GM19463 (cell line): ENCODE results near the gene CYP19A1.

Source experiments
- ATAC-seq: cut with Tn5 transposase; IDR thresholded peaks from one replicate; pipeline ENCODE4 v1.9.1; 2021; ENCODE audit warnings: mild to moderate bottlenecking, moderate library complexity; ENCODE audit not compliant: unreplicated experiment

Gene CYP19A1

DNA sequence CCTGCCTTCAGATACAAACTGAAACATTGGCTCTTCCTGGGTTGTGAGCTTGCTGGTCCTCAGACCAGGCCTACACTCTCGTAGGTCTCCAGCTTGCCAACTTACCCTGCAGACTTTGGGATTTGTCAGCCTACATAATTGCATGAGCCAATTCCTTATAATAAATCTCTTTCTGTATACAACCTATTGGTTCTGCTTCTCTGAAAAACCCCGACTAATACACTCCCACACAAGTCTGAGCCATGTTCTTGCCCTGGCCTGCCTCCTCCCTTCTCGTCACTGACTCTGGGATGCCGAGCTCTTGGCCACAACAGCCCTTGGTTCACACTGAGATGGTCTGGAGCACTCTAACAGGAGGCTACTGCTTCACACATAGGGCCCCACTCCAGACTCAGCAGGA is 9.5 kb downstream of the CYP19A1 start:
- ATAC-seq = no peak

DNA sequence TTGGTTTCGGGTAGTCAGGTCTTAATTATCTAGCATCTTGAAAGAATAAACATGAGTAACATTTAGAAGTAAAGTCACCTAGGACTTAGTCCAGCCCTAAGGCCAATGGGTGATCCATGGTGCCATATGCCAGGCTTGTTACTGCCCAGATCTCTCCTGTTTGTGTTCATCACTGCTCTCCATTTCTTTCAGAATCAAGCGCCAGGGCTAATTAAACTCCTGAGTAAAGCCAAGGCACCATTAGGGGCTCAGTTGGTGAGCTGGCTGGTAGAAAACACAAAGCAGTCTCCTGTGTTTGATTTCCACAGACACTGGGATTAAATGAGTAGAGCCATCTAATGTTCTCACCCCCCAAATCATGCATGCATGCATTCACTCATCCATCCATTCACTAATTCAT is 11.3 kb downstream of the CYP19A1 start:
- no peak for ATAC-seq

DNA sequence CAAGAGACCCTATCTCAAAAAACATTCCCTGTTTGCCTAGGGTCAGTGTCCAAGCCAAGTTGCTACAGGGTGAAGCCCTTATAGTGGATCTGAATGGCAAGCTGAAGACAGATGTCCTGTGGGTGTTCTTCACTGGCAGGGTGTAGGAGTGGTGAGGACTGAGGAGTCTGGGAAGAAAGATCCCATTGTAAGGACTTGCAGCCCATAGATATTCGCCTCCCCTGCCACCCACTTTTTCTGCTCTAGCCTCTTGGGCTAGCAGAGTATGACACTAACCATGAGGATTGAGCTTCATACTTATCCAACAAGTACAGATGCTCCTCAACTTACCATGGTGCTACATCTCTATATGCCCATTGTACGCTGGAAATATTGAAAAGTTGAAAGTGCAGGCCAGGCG is 13.2 kb downstream of the CYP19A1 start:
- no peak for ATAC-seq

DNA sequence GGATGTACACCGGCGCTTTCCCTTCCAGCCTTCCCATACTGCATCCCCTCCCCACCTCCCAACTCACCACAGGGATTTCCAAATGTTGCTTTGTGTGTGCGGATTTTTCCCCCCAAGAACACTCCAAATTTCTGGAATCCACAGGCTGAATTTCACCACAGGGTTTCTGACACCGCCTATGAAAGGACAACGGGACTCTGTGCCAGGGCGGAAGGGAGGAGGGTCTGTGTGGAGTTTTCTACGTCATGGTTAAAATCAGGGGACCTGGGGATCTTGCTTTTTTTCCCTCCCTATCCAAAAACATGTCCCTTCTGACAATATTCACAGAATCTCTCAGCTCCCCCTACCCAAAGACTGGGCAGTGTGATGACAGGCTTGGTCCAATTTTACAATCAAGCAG is 14.6 kb downstream of the CYP19A1 start:
- no peak for ATAC-seq

DNA sequence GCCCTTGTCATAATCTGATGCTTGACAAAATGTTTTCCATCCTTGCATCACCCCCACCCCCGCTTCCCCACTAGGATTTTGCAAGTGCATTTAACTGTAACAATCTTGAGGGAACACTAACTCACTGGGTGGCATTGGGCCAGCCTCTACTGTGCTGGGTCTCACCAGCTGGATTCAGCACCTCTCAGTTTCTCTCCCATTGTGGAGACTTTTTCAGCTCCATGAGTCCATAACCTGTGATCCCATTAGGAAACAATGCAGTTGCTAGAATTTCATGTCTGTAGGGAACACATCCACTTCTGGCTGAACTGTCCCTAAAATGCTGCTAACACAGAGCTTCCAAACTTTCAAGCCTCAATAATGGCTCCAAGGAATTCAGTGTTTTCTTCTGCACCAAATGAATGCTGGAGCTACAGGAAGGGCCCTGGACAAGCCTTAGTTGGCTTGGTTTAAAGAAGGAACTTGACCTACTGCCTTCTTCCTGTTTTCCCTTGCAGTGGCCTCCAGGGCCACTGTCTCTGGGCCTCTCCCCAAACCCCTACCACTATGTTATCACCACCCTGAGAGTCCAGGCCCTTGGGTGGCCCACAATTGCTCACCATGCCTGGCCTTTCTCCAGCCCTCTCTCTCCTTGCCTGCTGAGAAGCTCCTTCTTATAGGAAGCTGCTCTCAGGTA is 15.6 kb downstream of the CYP19A1 start:
- ATAC-seq = no peak

DNA sequence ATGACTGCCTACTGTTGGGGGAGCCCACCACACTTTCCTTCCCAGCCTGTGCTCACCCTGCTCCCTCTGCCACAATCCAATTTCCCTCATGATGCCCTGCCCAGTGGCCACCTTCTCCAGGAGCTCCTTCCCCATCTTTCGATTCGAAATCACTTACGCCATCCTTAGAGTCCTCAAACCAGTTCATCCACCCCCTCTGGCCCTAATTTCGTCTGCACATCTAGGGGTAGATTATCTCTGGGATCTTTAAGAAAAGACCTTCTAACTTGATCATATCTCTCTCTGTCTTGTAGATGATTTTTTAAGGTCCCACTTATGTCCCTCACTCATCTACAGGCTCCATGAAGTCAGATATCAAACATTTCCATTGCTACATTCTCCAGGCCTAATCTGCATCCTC is 17.1 kb downstream of the CYP19A1 start:
- ATAC-seq = no peak

DNA sequence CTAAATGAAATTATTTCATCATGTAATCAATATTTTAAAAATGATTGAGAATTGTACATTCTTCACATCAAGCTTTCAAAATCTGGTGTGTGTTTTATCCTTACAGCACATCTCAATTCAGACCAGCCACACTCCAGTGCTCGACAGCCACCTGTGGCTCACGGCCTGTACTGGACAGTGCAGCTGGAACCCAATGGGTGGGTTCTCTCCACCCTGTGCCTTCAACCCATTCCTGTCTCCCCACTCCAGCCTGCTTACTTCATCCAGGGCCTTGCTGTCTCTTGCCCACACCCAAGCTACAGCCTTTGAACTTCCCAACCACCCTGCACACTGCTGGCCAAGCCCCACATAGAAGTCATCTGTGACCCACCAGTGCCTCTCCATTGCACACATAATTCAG is 17.6 kb downstream of the CYP19A1 start:
- ATAC-seq = no peak

DNA sequence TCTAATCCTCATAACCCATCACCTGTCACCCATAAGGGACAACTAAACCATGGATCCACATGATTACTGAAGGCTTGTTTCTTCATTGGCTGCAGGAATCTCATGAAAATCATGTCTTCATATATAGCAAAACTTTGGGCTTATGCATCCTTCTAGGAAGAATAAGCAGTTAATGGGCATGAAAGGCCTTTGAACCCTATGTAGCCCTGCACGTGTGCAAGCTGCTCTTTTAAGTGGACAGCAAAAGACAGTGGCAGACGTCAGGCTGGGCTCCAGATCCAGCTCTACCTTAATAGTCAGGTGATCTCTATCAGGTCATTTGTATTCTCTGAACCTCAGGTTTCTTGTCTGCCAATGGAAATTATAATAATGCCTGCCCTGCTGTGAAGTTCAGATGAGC is 18.9 kb downstream of the CYP19A1 start:
- ATAC-seq = no peak

DNA sequence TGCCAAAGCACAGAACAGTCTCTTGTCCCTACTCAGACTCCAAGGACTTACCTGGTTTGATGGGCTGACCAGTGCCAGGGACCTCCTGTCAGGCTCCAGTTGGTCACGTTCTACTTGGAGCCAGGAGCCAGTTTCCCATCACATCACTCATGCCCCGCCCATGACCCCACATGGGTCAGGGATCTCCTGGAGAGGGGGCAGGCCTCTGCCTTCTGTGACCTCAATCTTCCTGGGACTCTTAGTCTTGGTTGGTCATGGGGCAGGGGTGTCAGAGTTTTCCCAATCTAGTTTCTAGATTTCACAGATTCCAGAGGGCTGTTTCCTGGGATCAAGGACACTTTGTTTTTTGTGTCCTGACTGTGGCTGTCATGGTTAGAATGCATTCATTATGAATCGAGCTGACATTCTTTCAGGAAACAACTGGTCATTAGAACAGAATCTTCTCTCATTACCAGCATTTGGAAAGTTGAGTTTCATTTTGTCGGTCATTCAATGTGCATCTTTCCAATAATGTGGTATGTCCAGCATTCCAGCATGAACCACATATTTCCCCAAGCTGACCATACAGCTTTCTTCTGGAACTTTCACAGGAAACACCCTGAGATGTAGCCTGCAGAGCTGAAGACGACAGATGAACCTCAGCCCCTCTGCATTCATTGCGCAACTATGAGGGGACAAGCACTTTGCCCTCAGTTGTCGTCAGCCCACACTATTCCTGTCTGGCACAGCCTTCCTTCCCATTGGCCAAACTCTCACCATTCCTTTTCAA is 19.8 kb downstream of the CYP19A1 start:
- no peak for ATAC-seq

DNA sequence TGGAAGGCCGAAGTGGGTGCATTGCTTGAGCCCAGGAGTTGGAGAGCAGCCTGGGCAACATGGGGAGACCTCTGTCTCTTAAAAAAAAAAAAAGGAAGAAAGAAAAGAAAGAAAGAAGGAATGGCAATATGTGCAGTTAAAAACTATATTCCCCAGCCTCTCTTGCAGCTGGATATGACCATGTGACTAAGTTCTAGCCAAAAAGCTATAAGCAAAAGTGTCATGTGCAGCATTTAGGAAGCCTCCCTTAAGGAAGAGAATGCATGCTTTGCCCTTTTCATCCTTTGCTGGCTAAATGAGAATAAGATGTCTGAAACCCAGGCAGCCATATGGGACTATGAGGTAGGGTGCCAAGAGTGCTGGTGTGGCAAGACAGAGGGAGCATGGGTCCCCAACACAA is 21.8 kb downstream of the CYP19A1 start:
- no peak for ATAC-seq

DNA sequence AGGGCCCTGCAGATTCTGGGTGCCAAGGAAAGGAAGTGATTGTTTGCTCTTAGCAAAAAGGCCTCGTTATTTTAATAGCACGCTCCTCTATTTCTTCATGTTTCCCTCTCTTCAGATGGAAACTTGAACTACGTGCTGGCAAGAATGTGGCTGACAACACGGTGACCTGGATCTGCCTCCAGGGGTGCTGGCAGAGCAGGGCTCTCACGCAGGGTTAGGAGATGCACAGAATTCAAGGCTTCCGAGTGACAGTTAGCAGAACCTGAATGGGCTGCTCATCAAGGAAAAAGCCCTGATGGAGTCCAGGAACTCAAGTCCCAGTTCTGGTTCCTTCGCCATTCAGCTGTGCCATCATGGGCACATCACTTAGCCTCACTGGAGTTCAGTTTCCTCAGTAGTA is 22.7 kb downstream of the CYP19A1 start:
- no peak for ATAC-seq

DNA sequence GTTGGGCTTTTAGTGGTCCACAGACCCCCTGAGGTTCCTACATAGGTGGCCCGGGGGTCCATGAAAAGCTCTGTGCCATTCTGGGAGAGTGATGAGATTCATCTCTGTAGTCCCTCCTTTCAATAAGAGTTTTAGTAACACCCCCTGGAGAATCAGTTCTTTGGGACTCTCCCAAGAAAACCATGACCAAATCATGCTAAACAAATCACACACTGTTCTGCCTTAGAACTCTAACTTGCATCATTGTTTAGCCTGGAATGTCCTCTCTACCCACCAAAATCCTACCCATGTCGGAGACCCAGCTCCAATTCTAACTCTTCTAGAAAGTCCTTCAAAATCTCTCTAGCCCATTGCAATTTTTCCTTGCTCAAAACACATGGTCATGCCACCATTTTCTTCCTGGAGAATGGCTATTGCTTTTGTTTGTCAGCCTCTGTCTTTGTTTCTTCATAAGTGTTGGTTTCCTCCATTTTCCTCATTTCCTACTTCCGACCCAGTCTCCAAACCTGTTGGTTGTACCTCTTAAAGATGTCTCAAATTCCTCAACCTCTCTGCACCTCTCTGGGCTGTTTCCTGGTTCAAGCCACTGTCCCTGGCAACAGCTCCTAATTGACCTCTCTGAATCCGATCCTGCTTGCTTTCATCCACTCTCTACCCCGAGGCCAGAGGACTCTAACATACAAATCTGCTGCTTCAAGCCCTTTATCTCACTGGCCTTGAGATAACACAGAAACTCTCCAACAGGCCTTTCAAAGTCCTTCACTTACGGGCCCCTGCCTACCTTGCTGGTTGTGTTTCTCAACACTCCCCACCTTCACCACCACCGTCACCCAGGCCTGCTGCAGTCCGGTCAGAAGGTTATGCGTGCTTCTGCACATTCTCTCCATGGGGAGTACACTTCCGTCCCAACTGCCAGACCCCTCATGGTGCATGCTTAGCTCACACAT is 23.7 kb downstream of the CYP19A1 start:
- ATAC-seq = no peak

DNA sequence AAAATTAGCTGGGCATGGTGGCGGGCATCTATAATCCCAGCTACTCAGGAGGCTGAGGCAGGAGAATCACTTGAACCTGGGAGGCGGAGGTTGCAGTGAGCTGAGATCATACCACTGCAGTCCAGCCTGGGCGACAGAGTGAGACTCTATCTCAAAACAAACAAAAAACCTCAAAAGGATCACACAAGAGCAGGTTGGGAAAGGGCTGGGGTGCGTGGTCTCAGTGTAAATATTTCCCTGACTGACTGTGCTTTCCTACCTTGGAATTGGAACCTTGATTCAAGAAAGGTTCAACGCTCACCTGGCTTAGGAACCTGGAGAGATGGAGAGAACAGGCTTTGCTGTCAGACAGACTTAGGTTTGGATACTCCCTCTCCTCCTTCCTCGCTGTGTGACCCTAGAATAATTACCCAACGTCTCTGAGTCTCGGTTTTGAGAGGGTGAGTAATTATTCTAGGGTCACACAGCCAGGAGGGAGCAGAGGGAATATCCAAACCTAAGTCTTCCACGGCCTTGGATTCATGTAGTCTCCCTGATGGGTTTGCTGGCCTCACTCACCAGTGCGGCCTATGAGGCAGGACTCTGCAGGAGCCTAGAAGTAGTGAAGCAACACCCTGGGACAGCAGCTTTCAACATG is 24.6 kb downstream of the CYP19A1 start:
- no peak for ATAC-seq

DNA sequence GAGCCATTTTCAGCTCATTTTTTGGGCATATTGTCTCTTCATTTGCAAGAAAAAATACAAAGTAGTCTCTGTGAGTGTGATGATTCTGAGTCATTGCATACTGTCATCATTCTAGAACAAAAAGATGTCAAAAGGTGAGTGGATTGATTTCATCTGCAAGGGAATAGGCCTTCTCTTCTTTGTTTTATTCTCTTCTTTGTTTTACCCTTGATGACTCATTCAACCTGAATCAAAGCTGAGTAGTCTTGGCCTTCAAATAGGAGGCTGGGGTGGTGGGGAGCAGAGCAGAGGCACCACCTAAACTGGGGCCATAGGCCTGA is 25.4 kb downstream of the CYP19A1 start:
- ATAC-seq = no peak

DNA sequence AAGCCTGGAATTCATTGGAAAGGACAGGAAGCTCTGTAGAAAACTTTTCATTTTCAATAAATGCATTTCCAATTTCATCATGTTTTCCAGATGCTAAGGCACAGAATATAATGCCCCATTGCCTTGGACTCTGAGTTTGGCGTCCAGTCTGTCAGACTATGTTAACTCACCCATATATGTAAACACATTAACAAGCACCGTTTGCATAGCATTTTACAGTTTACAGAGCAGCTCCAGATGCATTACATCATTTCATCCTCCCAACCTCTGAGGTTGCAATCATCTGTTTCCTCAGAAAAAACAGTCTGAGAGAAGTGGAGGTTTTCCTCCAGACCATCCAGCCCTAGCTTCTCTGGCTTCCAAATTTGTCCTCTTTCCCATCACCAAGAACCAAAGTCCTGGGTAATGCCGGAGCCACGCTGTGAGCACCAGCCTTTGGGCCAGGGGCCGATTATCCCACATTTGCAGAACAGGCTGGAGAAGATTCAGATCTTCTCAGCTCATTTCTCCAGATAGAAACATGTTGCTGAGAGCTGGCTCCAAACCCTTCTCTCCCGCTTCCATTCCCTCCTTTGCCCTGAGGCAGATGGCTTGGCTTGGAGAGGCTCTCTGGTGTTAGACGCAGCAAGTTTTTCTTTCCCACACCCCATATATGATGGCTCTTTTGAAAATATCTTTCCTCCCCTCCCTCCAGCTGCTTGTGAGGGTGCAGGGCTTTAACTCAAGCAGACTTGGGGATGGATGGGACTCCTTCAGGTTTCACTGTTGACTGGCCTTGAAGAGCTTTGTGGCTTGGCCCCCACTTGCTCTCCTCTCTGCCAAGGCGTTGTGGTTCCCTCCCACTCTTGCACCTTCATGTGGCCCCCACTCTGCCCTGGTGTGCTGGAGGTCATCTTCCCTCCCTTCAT is 26.0 kb downstream of the CYP19A1 start:
- no peak for ATAC-seq

DNA sequence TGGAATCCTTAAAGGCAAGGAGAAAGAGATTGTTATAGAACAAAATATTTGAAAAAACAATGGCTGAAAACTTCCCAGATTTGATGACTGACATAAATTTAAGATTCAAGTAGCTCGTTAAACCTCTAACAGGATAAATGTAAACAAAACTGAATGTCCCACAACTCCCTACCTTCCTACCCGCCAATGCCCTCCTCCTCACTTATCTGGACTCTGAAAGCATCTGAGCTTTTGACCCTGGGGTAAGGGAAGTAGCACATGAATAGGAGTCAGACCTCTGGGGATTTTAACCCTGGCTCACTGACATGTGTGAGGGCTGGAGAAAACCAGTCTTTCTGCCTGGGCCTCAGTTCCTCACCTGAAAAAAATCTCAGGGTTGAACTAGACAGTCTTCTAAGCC is 26.9 kb downstream of the CYP19A1 start:
- ATAC-seq = no peak

DNA sequence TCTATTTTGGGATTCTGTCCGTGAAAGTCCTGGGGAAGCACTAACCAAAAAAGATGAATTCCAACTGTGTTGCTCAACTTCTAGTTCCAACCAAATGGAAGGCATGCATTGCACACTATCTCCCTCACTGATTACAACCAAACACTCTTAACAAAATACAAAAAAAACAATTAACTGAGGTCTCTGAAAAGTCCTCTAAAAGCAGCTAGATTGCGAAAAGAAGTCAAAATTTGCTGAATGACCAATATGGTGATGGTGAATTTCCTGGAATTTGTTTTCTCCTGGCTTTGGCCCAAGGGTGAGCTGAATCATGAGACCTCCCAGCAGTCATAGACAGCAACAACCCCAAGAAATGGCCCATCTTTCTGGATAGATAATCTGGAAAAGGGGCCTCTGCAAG is 28.3 kb downstream of the CYP19A1 start:
- ATAC-seq = no peak

DNA sequence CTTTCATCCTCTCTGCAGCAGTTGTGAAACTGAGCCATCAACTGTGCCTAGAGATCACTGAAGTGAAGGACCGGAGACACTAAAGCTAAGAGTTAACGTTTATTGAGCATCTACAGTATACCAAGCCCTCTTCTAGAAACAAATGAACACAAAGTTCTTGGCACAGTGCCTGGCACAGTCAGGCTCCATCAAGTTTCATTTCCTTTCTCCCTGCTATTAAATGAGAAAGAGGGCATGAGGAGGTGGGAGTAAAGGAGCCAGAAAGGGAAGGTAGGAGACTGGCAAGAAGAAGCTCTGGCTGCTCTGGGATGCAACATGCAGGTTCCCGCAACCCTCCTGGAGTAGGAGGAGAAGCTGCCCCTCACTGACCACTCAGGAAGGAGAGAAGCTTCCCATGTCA is 30.6 kb downstream of the CYP19A1 start:
- no peak for ATAC-seq

DNA sequence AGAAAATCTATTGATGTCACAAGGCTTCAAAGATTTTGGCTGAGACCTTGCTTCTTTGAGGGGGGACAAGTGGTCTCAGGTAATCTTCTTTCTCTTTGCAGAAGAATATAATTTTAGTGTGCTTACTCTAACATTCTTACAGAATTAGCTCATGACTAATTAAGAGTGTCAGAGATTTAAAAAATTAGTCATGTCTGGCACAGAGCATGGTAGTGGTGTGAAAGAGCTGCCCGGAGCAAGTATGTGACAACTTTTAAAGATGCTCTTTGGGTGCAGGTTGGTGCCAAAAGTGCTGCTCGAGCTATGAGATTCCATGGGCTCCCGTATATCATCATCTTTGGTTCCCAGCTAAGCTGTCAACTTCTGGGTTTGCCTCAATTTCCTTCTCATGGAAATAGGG is 31.1 kb downstream of the CYP19A1 start:
- ATAC-seq = no peak

DNA sequence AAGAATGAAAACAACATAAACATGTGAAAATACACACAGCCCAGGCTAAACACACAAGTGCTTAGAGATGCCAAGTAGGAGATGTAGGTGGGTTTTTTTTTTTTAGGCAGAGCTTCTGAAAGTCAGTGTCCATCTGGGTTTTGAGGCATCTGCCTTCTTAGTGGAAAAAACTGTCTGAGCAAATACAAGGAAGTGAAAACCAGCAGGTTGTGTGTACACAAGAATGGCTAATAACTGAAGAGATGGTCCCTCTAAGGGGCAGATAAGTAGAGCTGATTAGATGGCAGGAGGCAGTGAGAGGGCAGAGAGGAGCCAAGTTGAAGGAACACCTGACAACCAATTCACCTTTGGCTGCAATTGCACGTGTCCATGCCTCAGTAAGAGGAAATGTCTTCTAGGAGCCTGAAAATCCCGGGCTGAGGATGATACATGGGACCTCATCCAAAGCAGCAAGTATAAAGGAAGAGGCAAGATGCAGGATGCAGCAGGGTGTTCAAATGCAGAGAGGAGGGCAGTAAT is 34.9 kb downstream of the CYP19A1 start:
- ATAC-seq = no peak
